Measurements from ENCODE around the gene NPC2.

NPC2 gene

GRCh38 chr14:74524076-74524811 lies 31.1 kb upstream of the NPC2 start:
- TF ChIP-seq ARNTL (CRISPR knock-in tag; IDR thresholded peaks at IDR 0.05; ENCODE audit: borderline replicate concordance, low read depth) (no peak), PPARA (CRISPR knock-in tag; IDR thresholded peaks at IDR 0.05; ENCODE audit: borderline replicate concordance) (no peak), ZFP3 (CRISPR knock-in tag; IDR thresholded peaks at IDR 0.05) (no peak), TOX (CRISPR knock-in tag; IDR thresholded peaks at IDR 0.05; ENCODE audit: borderline replicate concordance) (no peak)
- ATAC-seq, result no peak

GRCh38 chr14:74522740-74523139 lies 29.6 kb upstream of the NPC2 start:
- TF ChIP-seq ZC3H10 (CRISPR knock-in tag; IDR thresholded peaks at IDR 0.05) (no peak), PPARA (CRISPR knock-in tag; IDR thresholded peaks at IDR 0.05; ENCODE audit: borderline replicate concordance) (no peak), CSRNP3 (CRISPR knock-in tag; IDR thresholded peaks at IDR 0.05) (no peak), PATZ1 (CRISPR knock-in tag; IDR thresholded peaks at IDR 0.05; ENCODE audit: borderline replicate concordance) (no peak), RARB (CRISPR knock-in tag; IDR thresholded peaks at IDR 0.05) (no peak), SNAI2 (CRISPR knock-in tag; IDR thresholded peaks at IDR 0.05) (no peak), GLIS3 (CRISPR knock-in tag; IDR thresholded peaks at IDR 0.05) (no peak), ZFP30 (CRISPR knock-in tag; IDR thresholded peaks at IDR 0.05) (no peak), ZNF8 (CRISPR knock-in tag; IDR thresholded peaks at IDR 0.05) (no peak), POU6F1 (CRISPR knock-in tag; IDR thresholded peaks at IDR 0.05; ENCODE audit: borderline replicate concordance, low read depth) (no peak), TCF4 (CRISPR knock-in tag; IDR thresholded peaks at IDR 0.05; ENCODE audit: borderline replicate concordance) (no peak)
- ATAC-seq, result no peak

- no peak for ATAC-seq
- no peak for TF ChIP-seq GLIS3 (CRISPR knock-in tag; IDR thresholded peaks at IDR 0.05)
- no peak for TF ChIP-seq ISL1 (CRISPR knock-in tag; IDR thresholded peaks at IDR 0.05)
- no peak for TF ChIP-seq BACH2 (CRISPR knock-in tag; IDR thresholded peaks at IDR 0.05; ENCODE audit: borderline replicate concordance)
- TF ChIP-seq ZFP3 (CRISPR knock-in tag; IDR thresholded peaks at IDR 0.05), result no peak
- no peak for TF ChIP-seq RARB (CRISPR knock-in tag; IDR thresholded peaks at IDR 0.05)
- TF ChIP-seq ZFP30 (CRISPR knock-in tag; IDR thresholded peaks at IDR 0.05), result no peak
- TF ChIP-seq ZNF70 (CRISPR knock-in tag; IDR thresholded peaks at IDR 0.05), result no peak
- TF ChIP-seq ZNF565 (CRISPR knock-in tag; conservative IDR thresholded peaks at IDR 0.05; ENCODE audit: low read depth), result no peak
- no peak for TF ChIP-seq CSRNP3 (CRISPR knock-in tag; IDR thresholded peaks at IDR 0.05)
Observed at GRCh38 chr14:74521756-74522155, 28.7 kb upstream of the NPC2 start.

- TF ChIP-seq TCF4 (CRISPR knock-in tag; IDR thresholded peaks at IDR 0.05; ENCODE audit: borderline replicate concordance) (no peak), ZNF8 (CRISPR knock-in tag; IDR thresholded peaks at IDR 0.05) (no peak), ZC3H10 (CRISPR knock-in tag; IDR thresholded peaks at IDR 0.05) (no peak), ZNF70 (CRISPR knock-in tag; IDR thresholded peaks at IDR 0.05) (no peak), ISL1 (CRISPR knock-in tag; IDR thresholded peaks at IDR 0.05) (no peak), CREB5 (CRISPR knock-in tag; IDR thresholded peaks at IDR 0.05; ENCODE audit: low read depth) (no peak), ZFP3 (CRISPR knock-in tag; IDR thresholded peaks at IDR 0.05) (no peak), ARNTL (CRISPR knock-in tag; IDR thresholded peaks at IDR 0.05; ENCODE audit: borderline replicate concordance, low read depth) (no peak), CSDC2 (CRISPR knock-in tag; IDR thresholded peaks at IDR 0.05) (no peak), ZNF565 (CRISPR knock-in tag; conservative IDR thresholded peaks at IDR 0.05; ENCODE audit: low read depth) (no peak), ZFP30 (CRISPR knock-in tag; IDR thresholded peaks at IDR 0.05) (no peak), POU6F1 (CRISPR knock-in tag; IDR thresholded peaks at IDR 0.05; ENCODE audit: borderline replicate concordance, low read depth) (no peak), RARB (CRISPR knock-in tag; IDR thresholded peaks at IDR 0.05) (no peak), PPARA (CRISPR knock-in tag; IDR thresholded peaks at IDR 0.05; ENCODE audit: borderline replicate concordance) (no peak), ESRRG (CRISPR knock-in tag; IDR thresholded peaks at IDR 0.05) (no peak)
- no peak for ATAC-seq
Observed at GRCh38 chr14:74519316-74520074, 26.4 kb upstream of the NPC2 start.

Measured in SK-N-SH treated with all-trans-retinoic acid at 6 μM for 48 hours (cell line).